B cell (primary cell): Measurements from ENCODE around the gene TRIM22. TPM values are rescaled to one million over a fixed set of nuclear protein-coding genes. Genes with fewer than 3 reads are reported as not detected.
A peak's percentile ranks its signal among the peaks of the same experiment; 100 is the strongest.
"Not testable (repeated sequence)": the region's sequence is repeated elsewhere in the genome, so short reads cannot be mapped to it uniquely, and the experiment has no call there.

Experiments used
- ATAC-seq: fragments of 200-7000 bp; cut with Tn5 transposase; one replicate; pipeline ENCODE4 v1.10.0; 2021; ENCODE audit warnings: low read depth, mild to moderate bottlenecking, moderate number of reproducible peaks, moderate library complexity
- CTCF ChIA-PET: fragments of 350-600 bp; sonication (Branson Sonifier 250); formaldehyde crosslinking; loops from one replicate; lab custom pipeline; 2021; ENCODE audit warnings: antibody characterized with exemption, inconsistent platforms; lab: Charles Lee
- POLR2A ChIA-PET: fragments of 350-600 bp; sonication (Branson Sonifier 250); formaldehyde crosslinking; loops from one replicate; lab custom pipeline; 2021; ENCODE audit warnings: antibody characterized with exemption; lab: Charles Lee
- DNase-seq: peaks from one replicate; pipeline ENCODE4 v3.0.0; 2013
- H2AFZ ChIP-seq: 2 replicates; pipeline ENCODE4 v1.6.1; 2012; ENCODE audit warnings: mild to moderate bottlenecking, low read depth, low read length; ENCODE audit not compliant: insufficient read depth, poor library complexity, severe bottlenecking
- H3K27ac ChIP-seq, 2 donors: 1 replicate in 1 of 2; 2 replicates in 1 of 2; pipeline ENCODE4 v1.5.1; 2012 to 2013; ENCODE audit warnings: low read length in 2 of 2, mild to moderate bottlenecking in 2 of 2, moderate library complexity in 1 of 2
- H3K27me3 ChIP-seq, 4 experiments: fragments of 200-600 bp in 1 of 4; sonication (generic) in 1 of 4; replicated peaks in 1 of 4; 1 replicate in 2 of 4; 2 replicates in 2 of 4; pipeline versions ENCODE4 v1.6.1 to v1.7.0; 2013 to 2016; ENCODE audit warnings: low read length in 3 of 4, mild to moderate bottlenecking in 2 of 4, mixed read lengths in 1 of 4, moderate library complexity in 1 of 4; ENCODE audit not compliant: insufficient read depth in 4 of 4, control insufficient read depth in 3 of 4; ENCODE audit errors: control extremely low read depth in 1 of 4
- H3K36me3 ChIP-seq, 2 experiments: replicated peaks in 1 of 2; 1 replicate in 1 of 2; 2 replicates in 1 of 2; pipeline versions ENCODE4 v1.6.1 to v1.7.1; 2013; ENCODE audit warnings: low read length in 1 of 2; ENCODE audit not compliant: insufficient read depth in 2 of 2, control insufficient read depth in 1 of 2; ENCODE audit errors: control extremely low read depth in 1 of 2, extremely low read depth in 1 of 2
- H3K4me1 ChIP-seq, 2 donors: fragments of 200-600 bp in 1 of 2; sonication (generic) in 1 of 2; 1 replicate in 1 of 2; 2 replicates in 1 of 2; pipeline versions ENCODE4 v1.5.1 to v1.6.1; 2013 to 2017; ENCODE audit warnings: low read length in 2 of 2; ENCODE audit not compliant: control insufficient read depth in 2 of 2, insufficient read depth in 2 of 2
- H3K4me2 ChIP-seq: replicated peaks from 2 replicates; pipeline ENCODE3; 2012; ENCODE audit warnings: mild to moderate bottlenecking, low read depth, low read length; ENCODE audit not compliant: poor library complexity, severe bottlenecking
- H3K4me3 ChIP-seq, 5 experiments: fragments of 200-600 bp in 1 of 5; sonication (generic) in 1 of 5; 1 replicate in 3 of 5; 2 replicates in 2 of 5; pipeline versions ENCODE4 v1.5.1 to v1.7.0; 2011 to 2016; ENCODE audit warnings: low read length in 4 of 5, mild to moderate bottlenecking in 4 of 5, low read depth in 2 of 5, control low read depth in 1 of 5, moderate library complexity in 1 of 5; ENCODE audit not compliant: insufficient read depth in 1 of 5; ENCODE audit errors: control extremely low read depth in 1 of 5, extremely low read depth in 1 of 5
- H3K79me2 ChIP-seq: fragments of 200-600 bp; sonication (generic); one replicate; pipeline ENCODE4 v1.6.0; 2016; ENCODE audit warnings: low read length; ENCODE audit not compliant: control insufficient read depth, insufficient read depth
- H3K9ac ChIP-seq: fragments of 200-600 bp; sonication (generic); 2 replicates; pipeline ENCODE4 v1.6.1; 2017; ENCODE audit warnings: mild to moderate bottlenecking, low read length, moderate library complexity
- H3K9me3 ChIP-seq, 3 donors: one replicate each; pipeline versions ENCODE4 v1.6.1 to v1.7.1; 2013; ENCODE audit warnings: low read length in 2 of 3; ENCODE audit not compliant: control insufficient read depth in 2 of 3, insufficient read depth in 1 of 3; ENCODE audit errors: control extremely low read depth in 1 of 3
- H4K20me1 ChIP-seq: 2 replicates; pipeline ENCODE4 v1.6.0; 2012; ENCODE audit warnings: mild to moderate bottlenecking, low read length; ENCODE audit not compliant: insufficient read depth, control insufficient read depth, poor library complexity, severe bottlenecking
- H3K27ac Mint-ChIP-seq: one replicate; pipeline ENCODE4 v1.8.0; 2021; ENCODE audit warnings: mixed read lengths
- H3K27me3 Mint-ChIP-seq: one replicate; pipeline ENCODE4 v1.8.0; 2021; ENCODE audit warnings: mixed read lengths
- H3K4me1 Mint-ChIP-seq: one replicate; pipeline ENCODE4 v1.8.0; 2021; ENCODE audit warnings: mixed read lengths
- H3K4me3 Mint-ChIP-seq: one replicate; pipeline ENCODE4 v1.8.0; 2021; ENCODE audit warnings: mixed read lengths
- H3K9me3 Mint-ChIP-seq: one replicate; pipeline ENCODE4 v1.8.0; 2022; ENCODE audit warnings: mixed read lengths; ENCODE audit not compliant: insufficient read depth
- CTCF ChIP-seq: fragments of 200-600 bp; IDR thresholded peaks from one replicate; pipeline ENCODE4 v1.8.0; 2022; ENCODE audit warnings: antibody characterized with exemption, mild to moderate bottlenecking
- EZH2 ChIP-seq: IDR thresholded peaks from 2 replicates; pipeline ENCODE4 v1.6.1; 2012; ENCODE audit warnings: borderline replicate concordance, low read depth, mild to moderate bottlenecking, moderate library complexity, low read length; ENCODE audit not compliant: insufficient read depth, poor library complexity, severe bottlenecking
- WGBS: methylation state at CpG from one replicate; pipeline ENCODE4 v1.1.5; 2013; ENCODE audit warnings: missing lambda C conversion rate; ENCODE audit not compliant: insufficient coverage; 5-methylcytosine and 5-hydroxymethylcytosine counted together
- intact Hi-C: fragments of 100-400 bp; cut with micrococcal nuclease; formaldehyde crosslinking; loops from one replicate; pipeline ENCODE4 v1.10.0; 2022
- polyA plus RNA-seq: library from polyadenylated mRNA; depleted of rRNA; stranded (reverse); fragments of >200 nt; gene quantifications from 2 replicates; pipeline ENCODE4 v1.2.3, GENCODE V29; 2012
- total RNA-seq, 2 donors: library from RNA; stranded (reverse); fragments of 120-200 nt in 1 of 2; gene quantifications; 1 replicate in 1 of 2; 2 replicates in 1 of 2; pipeline versions ENCODE4 v1.2.3 to v1.2.4, GENCODE V29; 2013 to 2022

Gene TRIM22
- total and polyA plus RNA-seq, 2 donors (not counting 1 experiment from before 2014, with no cell fraction given): 255 to 388 TPM

GRCh38 chr11:5712507-5712906 lies 22.9 kb downstream of the TRIM22 start:
- no peaks in the 10 kb centered on the region for H3K4me1 ChIP-seq
- CTCF ChIA-PET: interaction anchor here (0.6 to 4.5 kb wide), 9 partner anchors 10 to 1525 kb away, joined by 3 to 82 read pairs (median 5); partner anchors contain the start of genes TRIM22 and TRIM5
- no peak overlapping the region for H3K4me3 ChIP-seq
- H4K20me1 ChIP-seq: no peaks in the 10 kb centered on the region
- WGBS: no CpG with 5 or more reads among the region's 1 CpG
- POLR2A ChIA-PET: no interaction called here
- peaks cover 0 to 32% of the 10 kb centered on the region in 2 experiments for H3K36me3 ChIP-seq
- TF ChIP-seq CTCF: peak; percentile 73
- no peak for TF ChIP-seq EZH2
- peak; percentile 39 for ATAC-seq
- peak overlapping the region; percentile 66 for H3K27ac Mint-ChIP-seq
- no peak overlapping the region for H3K27ac ChIP-seq
- H3K79me2 ChIP-seq: no peaks in the 10 kb centered on the region
- H3K4me3 Mint-ChIP-seq: no peak overlapping the region
- DNase-seq: peak; percentile 48
- H3K9me3 ChIP-seq: no peaks in the 10 kb centered on the region
- no peaks in the 10 kb centered on the region for H3K9me3 Mint-ChIP-seq
- no peak overlapping the region for H2AFZ ChIP-seq
- intact Hi-C loops: loop anchor here (1.0 to 10.0 kb wide), 4 partner anchors 28 to 238 kb away; no protein-coding TSS in a partner anchor
- no peak overlapping the region for H3K4me2 ChIP-seq
- H3K27me3 Mint-ChIP-seq: no peaks in the 10 kb centered on the region
- no peak overlapping the region for H3K9ac ChIP-seq
- no peaks in the 10 kb centered on the region for H3K27me3 ChIP-seq
- peaks cover 6% of the 10 kb centered on the region for H3K4me1 Mint-ChIP-seq

- H3K27me3 Mint-ChIP-seq: no peaks in the 10 kb centered on the region
- no peaks in the 10 kb centered on the region for H4K20me1 ChIP-seq
- no peaks in the 10 kb centered on the region for H3K4me1 ChIP-seq
- H3K79me2 ChIP-seq: no peaks in the 10 kb centered on the region
- H3K9me3 ChIP-seq: no peaks in the 10 kb centered on the region
- no peak overlapping the region for H3K4me3 ChIP-seq
- intact Hi-C loops: loop anchor here (5.0 to 10.0 kb wide), 2 partner anchors 41 to 239 kb away; no protein-coding TSS in a partner anchor
- no peak overlapping the region for H3K9ac ChIP-seq
- DNase-seq (no peak), ATAC-seq (no peak)
- WGBS: 57% methylated on average over 4 of the region's 5 CpGs
- H3K4me2 ChIP-seq: no peak overlapping the region
- H3K4me1 Mint-ChIP-seq: peaks cover 4% of the 10 kb centered on the region
- no peak for TF ChIP-seq EZH2
- TF ChIP-seq CTCF: no peak
- ChIA-PET CTCF (interaction anchor here (0.8 to 4.5 kb wide), 9 partner anchors 9 to 1527 kb away, joined by 3 to 82 read pairs (median 4); partner anchors contain the start of genes TRIM22 and TRIM5), POLR2A (no interaction called here)
- no peak overlapping the region for H2AFZ ChIP-seq
- H3K27ac Mint-ChIP-seq: peak overlapping the region; percentile 11
- H3K9me3 Mint-ChIP-seq: no peaks in the 10 kb centered on the region
- H3K4me3 Mint-ChIP-seq: no peak overlapping the region
- H3K36me3 ChIP-seq: peaks cover 0 to 21% of the 10 kb centered on the region in 2 experiments
- H3K27me3 ChIP-seq: no peaks in the 10 kb centered on the region
- no peak overlapping the region for H3K27ac ChIP-seq
These were observed 24.1 kb downstream of the TRIM22 start for GRCh38 chr11:5713695-5714094.

- H3K4me1 Mint-ChIP-seq, H3K4me2 ChIP-seq, H3K4me1 ChIP-seq, H3K4me3 ChIP-seq, POLR2A ChIA-PET, H4K20me1 ChIP-seq, H3K36me3 ChIP-seq, H3K9ac ChIP-seq, H3K27ac ChIP-seq, H3K27me3 ChIP-seq, H2AFZ ChIP-seq, H3K9me3 ChIP-seq, DNase-seq, H3K79me2 ChIP-seq, ATAC-seq, CTCF ChIA-PET, H3K27ac Mint-ChIP-seq, H3K27me3 Mint-ChIP-seq, H3K9me3 Mint-ChIP-seq, H3K4me3 Mint-ChIP-seq: not testable (repeated sequence)
- intact Hi-C loops: loop anchor here (10.0 kb wide), 1 partner anchor 242 kb away; no protein-coding TSS in a partner anchor
- no CpG with 5 or more reads among the region's 1 CpG for whole genome bisulfite sequencing
These were observed 26.9 kb downstream of the TRIM22 start for GRCh38 chr11:5716518-5716917.
